T-helper 2 cell (primary cell): ENCODE data around the gene PRKG1.

Experiments
- DNase-seq, 5 experiments: peaks; one replicate each; pipeline versions ENCODE4 v3.0.0 to v3.0.0-alpha.2; 2012 to 2022

The PRKG1 gene

DNA sequence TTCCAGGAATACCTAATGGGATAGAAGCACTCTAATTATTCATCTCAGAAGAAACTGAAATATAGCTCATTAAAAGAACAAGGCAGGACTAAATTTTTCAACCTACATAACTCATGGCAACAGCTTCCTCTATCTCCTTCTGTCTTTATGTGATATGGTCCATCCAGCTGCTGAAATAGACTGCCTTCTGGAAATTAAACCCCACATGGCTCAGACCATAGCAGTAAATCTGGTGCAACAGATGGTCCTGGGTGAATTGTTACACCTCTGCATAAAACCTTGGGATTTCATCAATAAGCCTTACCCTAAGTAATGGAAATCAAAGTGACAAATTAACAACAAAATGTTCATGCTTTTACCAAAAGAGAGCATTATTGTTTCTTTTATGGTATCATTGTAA, 830.7 kb downstream of the PRKG1 start:
- no peak for DNase-seq

- DNase-seq = no peak
Measured at GRCh38 chr10:51907361-51907760, 833.1 kb downstream of the PRKG1 start.

DNA sequence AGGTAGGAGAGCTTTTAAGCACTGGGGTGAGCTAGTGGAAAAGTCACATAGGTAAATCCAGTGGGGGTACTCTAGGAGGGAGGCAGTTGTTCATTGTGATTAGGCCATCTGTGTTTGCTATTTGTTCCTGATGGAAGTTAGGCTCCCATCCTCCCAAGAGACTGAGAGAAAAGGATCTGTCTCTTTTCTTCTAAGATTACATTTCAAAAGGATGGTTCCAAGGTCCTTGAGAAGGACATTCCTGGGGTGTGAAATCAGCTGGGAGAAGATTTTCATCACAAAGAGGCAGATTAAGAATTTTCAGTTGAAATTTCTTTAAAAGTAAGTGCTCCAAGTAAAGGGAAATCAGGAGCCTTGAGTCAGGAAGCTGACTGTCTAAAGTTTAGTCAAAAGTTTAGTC, 835.9 kb downstream of the PRKG1 start:
- no peak for DNase-seq

- DNase-seq = no peak
Measured at GRCh38 chr10:51910596-51910995, 836.3 kb downstream of the PRKG1 start.

DNA sequence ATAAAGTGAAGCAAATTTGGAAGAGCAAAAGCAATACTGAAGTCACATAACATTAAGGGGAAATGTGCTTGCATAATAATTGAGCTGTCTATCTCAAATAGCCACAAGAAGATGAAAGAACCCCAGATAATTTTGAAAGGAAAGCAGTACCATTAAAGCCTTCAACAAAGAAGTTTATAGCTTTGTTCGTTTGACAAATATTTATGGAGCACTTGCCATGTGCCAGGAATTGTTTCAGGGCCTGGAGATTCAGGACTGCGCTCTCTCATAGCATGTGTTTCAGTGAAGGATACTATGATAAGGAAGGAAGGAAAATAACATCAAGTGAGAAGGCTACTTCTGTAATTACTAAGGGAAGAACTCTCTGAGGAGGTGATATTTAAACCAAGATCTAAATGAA, 837.4 kb downstream of the PRKG1 start:
- no peak for DNase-seq

GRCh38 chr10:51915031-51915542, 840.8 kb downstream of the PRKG1 start:
- no peak for DNase-seq

DNA sequence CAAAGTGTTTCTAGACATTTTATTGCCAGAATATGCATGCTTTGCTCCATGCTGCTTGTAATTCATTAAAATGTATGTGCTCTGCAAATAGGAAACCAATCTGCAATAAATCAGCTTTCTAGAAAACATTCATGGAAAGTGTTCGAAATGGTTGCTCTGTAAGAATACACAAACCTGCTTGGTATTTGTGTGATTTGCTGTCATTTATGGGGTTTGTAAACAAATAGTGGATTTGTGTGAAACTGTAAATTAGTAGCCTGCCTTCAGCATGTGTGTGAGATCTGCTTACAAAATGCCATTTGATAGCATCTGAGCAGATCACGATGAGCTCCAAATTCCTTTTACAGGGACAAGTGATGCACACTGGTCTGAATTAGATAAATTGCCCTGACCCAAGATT, 844.2 kb downstream of the PRKG1 start:
- DNase-seq = no peak

- DNase-seq = peak in 1 of 5 experiments; percentile 8
Measured at GRCh38 chr10:51918884-51919325, 844.6 kb downstream of the PRKG1 start.

DNA sequence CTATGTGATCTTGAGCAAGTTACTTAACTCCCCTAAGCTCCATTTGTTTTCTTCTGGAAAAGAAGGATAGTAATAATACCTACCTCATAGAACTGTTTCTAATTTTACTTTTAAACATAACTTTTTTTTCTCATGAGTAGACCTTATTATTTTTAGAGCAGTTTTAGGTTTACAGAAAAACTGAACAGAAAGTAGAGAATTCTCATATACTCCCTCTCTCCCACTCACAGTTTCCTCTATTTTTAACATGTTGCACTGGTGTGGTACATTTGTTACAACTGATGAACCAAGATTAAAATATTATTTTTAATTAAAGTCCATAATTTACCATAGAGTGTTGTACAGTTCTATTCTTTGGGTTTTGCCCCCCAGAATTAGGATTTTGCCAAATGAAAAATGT, 846.4 kb downstream of the PRKG1 start:
- DNase-seq = no peak

DNA sequence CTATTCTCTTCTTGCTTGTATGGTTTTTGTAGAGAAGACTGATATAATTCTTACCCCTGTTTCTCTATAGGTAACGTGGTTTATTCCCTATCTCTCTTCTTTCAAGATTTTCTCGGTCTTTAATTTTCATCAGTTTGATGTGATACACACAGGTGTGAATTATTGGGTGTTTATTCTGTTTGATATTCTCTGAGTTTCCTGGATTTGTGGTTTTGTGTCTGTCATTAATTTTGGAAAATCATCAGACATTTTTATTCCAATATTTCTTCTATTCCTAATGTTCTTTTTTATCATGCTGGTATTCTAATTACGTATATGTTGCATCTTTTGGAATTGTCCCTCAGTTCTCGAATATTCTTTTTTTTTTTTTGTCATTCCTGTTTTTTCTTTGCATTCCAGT, 850.1 kb downstream of the PRKG1 start:
- DNase-seq = no peak

DNA sequence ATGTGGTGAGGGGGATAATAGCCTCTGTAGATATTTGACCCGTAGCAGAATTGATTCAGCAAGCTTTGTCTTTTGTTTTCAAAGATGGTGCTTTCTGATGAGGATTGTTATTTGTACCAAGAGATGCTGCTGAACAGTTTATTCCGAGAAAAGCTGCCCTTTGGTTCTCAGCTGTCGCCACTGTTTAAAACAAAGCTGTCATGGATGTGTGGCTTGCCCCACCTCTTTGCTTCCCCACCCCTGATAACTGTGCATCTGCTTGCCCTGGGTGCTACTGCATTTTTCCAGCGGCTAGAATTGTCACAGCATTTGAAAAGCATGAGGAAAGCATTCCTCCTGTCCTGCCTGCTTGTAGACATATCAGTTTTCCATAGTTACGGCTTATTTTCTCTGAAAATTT, 852.0 kb downstream of the PRKG1 start:
- DNase-seq = no peak

DNA sequence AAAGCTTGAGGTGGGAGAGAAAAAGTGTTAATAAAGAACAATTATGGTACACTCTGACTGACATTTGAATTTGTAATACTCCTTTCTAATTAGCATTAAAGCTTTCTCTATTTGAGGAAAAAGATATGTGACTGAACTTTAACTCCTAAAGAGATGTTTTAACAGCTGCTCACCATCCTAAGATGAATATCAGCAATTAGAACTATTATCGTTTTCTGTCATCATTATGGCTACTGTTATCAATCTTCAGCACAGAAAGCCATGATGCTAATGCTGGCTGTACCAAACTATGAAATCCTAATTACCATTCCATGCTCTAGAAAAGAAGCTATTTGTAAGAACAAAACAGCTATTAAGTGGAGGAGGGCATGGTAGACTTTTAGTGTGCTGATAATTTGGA, 853.9 kb downstream of the PRKG1 start:
- no peak for DNase-seq

- DNase-seq = no peak
Measured at GRCh38 chr10:51932530-51932929, 858.2 kb downstream of the PRKG1 start.

GRCh38 chr10:51934373-51934772, 860.1 kb downstream of the PRKG1 start:
- DNase-seq = no peak

DNA sequence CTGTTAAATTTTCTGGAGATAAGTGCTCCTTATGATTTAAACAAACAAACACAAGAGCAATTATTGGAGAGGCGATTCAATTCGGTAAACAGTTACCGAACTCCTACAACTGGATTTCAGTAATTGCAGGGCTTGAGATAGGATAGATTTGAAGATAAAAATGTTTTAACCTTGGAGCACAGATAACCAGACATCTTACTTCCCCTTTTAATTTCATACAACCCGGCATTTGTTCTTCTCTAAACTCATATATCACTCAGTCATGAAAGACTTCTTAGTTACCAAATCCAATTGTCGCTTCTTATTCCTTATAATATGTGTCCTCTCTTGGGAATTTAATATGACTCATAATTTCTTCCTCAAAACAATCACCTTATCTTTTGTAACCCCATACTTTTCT, 861.1 kb downstream of the PRKG1 start:
- no peak for DNase-seq

DNA sequence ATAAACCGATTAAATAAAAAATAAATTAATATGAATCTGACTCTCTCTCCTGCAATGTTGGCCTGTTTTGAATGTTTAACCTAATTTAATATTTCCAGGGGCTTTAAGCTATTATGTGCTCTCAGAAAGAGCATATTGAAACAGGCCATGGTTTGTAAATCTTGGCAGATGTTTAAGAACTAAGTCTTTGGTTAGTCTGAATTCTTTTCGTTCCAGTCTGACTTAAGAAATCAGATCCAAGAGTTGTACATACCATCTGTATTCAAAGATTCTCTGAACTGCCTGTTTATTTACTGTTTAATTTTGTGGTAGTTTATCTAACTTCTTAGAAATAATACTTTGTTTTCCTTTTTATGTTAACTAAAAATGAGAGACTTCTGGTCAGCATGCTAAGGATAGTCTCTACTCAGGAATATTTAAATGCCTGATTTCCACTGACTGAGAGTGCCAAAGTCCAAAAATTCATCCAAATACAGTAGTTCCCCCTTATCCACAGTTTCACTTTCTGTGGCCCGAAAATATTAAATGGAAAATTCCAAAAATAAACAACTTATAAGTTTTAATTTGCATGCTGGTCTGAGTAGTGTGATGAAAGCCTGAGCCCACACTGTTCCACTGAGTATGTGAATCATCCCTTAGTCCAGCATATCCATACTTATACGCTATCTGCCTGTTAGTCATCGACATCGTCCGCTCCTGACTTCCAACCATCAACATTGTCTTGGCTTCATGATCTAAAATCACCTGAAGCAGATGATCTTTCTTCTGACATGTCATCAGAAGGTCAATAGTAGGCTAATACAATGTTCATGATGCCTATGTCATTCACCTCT, 863.2 kb downstream of the PRKG1 start:
- no peak for DNase-seq

DNA sequence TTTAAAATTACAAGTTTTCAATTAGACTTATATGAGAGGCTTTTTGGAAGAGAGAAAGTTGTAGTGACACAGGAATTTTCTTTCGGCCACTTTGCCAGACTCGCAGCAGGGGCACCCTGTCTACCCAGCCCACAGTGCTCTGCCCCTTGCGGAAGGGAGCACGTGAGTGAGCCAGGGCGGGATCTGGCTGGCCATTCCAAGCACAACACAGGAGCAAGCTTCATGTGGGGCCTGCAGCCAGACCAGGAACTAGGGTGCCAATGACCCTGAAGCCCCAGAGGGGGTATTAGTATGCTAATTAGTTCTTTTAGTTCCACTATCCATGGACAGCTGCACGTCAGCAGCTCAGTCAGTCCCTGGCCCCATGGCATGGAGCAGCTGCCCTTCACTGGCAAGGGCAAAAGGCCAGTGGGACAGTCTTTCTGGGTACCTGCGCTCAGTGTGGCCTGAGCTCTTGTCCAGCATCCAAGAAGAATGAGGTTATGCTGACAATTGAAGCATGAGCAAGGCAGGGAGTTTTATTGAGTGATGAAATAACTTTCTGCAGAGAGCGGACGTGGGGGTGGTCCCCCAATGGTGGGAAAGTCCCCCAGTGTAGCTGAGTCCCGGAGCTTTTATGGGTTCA, 876.2 kb downstream of the PRKG1 start:
- no peak for DNase-seq

DNA sequence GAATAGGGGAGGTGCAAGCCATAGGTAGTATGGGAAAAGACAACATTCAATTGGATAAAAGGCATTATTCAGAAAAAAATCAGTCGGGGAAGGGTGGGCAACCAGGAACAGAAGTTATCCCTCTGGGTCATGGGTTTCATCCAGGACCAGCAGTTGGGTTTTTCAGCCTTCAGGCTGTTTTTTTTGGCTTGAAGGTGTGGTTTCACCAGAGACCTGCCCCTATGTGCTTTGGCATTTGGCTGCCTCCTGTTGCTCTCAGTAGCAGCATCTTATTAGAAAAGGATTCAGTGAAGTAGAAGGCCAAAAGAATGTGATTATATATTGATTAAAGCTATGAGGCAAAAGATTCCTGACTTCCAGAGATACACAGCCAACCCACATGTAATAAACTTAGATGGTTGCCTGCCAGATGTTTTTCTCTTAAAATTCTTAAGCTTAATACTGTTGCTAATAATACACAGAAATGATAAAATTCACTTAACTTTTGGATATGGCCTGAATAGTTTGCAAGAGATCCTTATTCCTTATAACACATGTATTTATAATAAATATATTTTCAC, 876.8 kb downstream of the PRKG1 start:
- DNase-seq = no peak

DNA sequence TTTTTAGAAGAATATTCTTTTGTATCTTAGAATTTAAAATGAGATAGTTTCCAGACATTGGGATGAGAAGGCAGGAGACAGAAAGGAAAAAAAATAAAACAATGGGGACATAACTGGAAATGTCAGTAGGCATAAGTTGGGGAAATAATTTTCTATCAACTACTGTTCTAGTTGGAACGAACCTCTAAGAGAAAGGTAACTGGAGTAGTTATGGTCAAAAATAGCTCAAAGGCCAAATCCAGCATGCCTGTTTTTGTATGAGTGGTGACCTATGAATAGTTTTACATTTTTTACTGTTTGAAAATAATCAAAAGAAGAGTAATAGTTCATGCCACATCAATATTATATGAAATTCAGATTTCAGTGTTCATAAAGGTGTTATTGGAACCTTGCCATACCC, 877.3 kb downstream of the PRKG1 start:
- DNase-seq = no peak

- DNase-seq = no peak
Measured at GRCh38 chr10:51952056-51952455, 877.8 kb downstream of the PRKG1 start.

DNA sequence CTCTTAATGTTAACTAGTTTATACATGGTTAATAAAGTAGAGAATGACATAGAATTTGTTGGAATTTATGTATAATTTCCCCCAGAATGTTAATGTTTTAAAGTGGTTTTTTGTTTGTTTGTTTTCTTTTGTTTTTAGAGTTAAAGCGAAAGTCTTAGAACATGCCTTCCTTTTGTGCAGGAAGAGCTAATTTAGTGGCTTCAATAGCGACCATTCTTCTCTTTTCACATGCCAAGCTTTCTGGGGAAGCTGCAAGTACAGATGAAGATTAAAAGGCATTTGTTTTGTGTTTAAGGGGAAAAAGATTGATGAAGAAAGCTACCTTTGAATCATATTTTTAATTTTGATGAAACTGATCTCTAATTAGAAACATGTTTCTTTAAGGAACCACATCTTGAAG, 881.4 kb downstream of the PRKG1 start:
- DNase-seq = no peak

DNA sequence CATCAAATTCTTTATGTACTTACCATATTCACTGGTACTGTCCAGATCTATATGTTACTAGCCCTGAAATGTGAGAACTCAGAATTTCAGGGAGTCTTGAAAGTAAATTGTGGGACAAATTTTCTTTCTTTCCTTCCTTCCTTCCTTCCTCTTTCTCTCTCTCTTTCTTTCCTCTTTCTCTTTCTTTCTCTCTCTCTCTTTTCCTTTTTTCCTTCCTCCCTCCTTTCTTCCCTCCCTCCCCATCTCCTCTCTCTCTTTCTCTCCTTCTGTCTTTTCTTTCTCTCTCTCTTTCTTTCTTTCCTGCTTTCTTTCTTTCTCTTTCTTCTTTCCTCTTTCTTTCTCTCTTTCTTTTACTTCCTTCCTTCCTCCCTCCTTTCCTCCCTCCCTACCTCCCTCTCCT, 882.5 kb downstream of the PRKG1 start:
- no peak for DNase-seq

DNA sequence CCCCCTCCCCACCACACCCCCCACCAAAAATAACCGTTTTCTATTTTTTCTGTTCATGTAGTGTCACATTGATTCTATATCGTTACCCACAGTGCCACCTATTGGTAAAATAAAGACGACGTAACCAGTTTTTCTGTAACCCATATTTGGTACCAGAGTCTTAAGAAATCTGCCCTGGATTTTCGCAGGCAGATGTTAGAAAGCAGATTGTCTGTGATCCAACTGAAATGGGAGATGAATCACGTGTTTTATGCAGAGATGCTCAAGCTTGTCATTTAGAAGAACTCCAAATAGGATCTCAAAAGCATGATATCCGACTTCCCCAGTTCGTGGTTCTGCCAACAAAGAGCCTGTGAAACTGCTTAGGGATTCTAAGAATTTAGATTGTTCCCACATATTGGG, 886.2 kb downstream of the PRKG1 start:
- DNase-seq = peak in 1 of 5 experiments; percentile 36

GRCh38 chr10:51961401-51961800, 887.1 kb downstream of the PRKG1 start:
- DNase-seq = no peak
